Activated CD8-positive, alpha-beta memory T cell treated with anti-CD3 and anti-CD28 coated beads for 1 hour (primary cell): Measurements from ENCODE around the gene HBE1.
"Not testable (repeated sequence)": the region's sequence is repeated elsewhere in the genome, so short reads cannot be mapped to it uniquely, and the experiment has no call there.

ENCODE experiments used
- DNase-seq, 2 donors: peaks; one replicate each; pipeline ENCODE4 v3.0.0-alpha.2; 2020; ENCODE audit warnings: low read depth in 1 of 2; ENCODE audit errors: extremely low read depth in 1 of 2

Gene HBE1

DNA sequence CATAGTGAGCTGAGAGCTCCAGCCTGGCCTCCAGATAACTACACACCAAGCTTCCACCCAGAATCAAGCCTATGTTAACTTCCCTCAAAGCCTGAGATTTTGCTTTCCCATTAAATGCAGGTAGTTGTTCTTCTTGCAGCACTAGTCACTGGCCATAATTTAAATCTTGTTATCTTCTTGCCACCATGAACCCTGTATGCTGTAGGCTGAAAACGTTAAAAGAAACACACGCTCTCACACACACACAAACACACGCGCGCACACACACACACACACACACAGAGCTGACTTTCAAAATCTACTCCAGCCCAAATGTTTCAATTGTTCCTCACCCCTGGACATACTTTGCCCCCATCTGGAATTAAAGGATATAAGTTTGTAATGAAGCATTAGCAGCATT, 16.3 kb downstream of the HBE1 start:
- not testable (repeated sequence) for DNase-seq

DNA sequence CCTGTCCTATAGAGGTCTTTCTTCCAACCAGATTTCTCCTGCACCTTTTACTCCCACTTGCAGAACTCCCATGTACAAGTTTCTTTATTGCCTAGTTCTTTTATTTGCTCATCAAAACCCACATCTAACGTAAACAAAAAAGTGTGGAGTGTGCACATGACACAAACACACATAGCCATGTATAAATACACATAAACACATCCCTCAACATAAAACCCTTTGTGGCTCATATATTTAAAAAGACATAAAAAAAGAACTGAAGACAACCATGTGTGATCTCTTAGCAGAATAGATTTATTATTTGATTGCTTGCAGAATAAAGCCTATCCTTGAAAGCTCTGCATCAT, 16.9 kb downstream of the HBE1 start:
- DNase-seq = no peak

DNA sequence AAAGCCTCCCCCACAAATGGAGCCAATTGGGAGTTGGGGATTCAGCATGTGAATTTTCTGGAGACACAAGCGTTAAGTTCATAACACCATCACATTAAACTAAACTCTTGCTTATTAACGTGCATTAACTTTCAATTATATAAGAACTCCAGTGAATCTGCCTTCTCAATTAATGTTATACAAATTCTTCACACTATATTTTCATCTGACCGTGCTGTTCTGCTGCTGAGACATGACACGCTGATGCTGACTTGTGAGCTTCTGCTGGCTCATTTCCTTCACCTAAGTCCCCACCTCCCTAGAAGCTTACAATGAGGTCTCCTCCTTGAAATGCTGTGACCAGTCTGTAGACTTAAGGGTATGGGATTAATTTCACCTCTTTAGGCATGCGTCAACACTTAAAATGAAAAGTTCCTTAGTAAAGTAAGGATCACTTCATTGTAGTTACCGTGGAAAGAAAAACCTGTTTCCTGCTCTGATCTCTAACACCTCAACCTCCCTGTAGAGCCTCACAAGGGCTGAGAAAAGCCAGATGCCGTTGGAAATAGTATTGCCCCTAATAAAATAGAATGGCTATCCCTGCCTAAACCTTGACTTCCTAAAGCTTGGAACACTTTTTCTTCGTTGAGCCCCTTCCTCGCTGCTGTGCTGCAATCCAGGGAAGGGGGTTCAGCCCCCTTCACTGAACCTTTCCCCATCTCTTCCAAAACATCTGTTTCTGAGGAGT, 17.4 kb downstream of the HBE1 start:
- DNase-seq = no peak

DNA sequence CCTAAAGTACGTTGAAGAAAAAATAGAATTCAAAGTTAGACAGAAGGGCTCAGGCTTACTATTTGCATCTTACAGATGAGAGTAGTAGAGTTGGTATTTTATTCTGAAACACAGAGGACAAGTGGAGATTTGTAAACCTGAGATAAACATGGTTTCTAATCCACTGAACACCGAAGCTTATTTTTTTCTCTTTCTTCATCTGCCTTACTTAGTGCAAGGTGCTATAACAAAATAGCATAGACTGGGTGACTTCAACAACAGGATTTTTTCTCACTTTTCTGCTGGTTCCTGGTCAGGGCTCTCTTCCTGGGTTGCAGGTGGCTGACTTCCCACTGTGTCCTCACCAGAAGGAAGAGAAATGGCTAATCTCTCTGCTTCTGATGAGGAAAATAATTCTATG, 18.0 kb downstream of the HBE1 start:
- DNase-seq = no peak

DNA sequence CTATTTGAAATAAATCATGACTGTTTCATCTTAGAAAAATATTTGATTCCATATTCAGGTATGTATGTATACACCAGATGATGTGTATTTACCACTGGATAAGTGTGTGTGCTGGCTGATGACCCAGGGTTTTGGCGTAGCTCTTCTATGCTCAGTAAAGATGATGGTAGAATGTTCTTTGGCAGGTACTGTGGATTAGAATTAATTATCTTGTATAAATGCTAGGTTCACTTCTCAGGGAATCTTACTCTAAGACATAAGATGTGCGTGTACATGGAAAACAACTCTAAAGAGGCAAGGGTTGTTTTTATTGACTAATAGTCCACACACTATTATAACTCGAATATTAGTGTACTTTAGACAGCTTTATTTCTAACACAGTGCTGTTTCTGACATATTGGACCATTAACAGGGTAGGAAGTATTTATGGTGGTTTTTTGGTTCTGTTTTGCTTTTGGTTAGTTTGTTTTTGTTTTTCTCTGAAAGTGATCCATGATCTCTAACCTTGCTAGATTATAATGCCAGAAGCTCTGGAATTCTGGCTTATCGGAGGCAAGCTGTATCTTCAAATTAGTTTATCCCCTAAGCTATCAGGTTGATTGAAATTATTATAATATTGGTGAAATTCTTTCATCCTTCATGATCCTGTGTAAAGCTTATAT, 19.1 kb downstream of the HBE1 start:
- no peak for DNase-seq

DNA sequence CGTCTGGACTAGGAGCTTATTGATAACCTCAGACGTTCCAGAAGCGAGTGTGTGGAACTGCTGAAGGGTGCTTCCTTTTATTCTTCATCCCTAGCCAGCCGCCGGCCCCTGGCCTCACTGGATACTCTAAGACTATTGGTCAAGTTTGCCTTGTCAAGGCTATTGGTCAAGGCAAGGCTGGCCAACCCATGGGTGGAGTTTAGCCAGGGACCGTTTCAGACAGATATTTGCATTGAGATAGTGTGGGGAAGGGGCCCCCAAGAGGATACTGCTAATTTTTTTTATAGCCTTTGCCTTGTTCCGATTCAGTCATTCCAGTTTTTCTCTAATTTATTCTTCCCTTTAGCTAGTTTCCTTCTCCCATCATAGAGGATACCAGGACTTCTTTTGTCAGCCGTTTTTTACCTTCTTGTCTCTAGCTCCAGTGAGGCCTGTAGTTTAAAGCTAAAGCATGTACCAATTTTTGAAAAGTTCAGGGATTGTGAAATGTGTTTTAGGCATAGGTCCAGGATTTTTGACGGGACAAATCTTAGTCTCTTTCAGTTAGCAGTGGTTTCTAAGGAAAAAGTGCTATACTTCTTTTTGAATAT, 19.8 kb downstream of the HBE1 start, which contains the start of gene HBG1:
TSS of gene HBG1 (minus strand) at position 51 of the 590 bp plus-strand sequence. CDS start 53 bp downstream, outside the sequence.
- DNase-seq = not testable (repeated sequence)

DNA sequence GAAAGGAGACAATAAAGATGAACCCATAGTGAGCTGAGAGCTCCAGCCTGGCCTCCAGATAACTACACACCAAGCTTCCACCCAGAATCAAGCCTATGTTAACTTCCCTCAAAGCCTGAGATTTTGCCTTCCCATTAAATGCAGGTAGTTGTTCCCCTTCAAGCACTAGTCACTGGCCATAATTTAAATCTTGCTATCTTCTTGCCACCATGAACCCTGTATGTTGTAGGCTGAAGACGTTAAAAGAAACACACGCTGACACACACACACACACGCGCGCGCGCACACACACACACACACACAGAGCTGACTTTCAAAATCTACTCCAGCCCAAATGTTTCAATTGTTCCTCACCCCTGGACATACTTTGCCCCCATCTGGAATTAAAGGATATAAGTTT, 21.2 kb downstream of the HBE1 start:
- not testable (repeated sequence) for DNase-seq

DNA sequence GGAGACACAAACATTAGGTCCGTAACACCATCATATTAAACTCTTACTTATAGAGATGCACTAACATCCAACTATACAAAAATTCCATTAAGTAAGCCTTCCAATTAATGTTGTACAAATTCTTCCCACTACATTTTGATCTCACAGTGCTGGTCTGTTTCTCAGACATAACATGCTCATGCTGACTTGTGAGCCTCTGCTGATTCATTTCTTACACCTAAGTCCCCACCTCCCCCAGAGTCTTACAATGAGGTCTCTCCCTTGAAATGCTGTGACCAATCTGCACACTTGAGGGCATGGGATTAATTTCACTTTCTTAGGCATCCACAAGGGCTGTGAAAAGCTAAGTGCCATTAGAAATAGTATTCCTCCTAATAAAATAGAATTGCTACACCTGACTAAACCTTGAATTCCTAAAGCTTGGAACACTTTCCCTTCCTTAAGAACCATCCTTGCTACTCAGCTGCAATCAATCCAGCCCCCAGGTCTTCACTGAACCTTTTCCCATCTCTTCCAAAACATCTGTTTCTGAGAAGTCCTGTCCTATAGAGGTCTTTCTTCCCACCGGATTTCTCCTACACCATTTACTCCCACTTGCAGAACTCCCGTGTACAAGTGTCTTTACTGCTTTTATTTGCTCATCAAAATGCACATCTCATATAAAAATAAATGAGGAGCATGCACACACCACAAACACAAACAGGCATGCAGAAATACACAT, 22.1 kb downstream of the HBE1 start:
- DNase-seq = no peak

DNA sequence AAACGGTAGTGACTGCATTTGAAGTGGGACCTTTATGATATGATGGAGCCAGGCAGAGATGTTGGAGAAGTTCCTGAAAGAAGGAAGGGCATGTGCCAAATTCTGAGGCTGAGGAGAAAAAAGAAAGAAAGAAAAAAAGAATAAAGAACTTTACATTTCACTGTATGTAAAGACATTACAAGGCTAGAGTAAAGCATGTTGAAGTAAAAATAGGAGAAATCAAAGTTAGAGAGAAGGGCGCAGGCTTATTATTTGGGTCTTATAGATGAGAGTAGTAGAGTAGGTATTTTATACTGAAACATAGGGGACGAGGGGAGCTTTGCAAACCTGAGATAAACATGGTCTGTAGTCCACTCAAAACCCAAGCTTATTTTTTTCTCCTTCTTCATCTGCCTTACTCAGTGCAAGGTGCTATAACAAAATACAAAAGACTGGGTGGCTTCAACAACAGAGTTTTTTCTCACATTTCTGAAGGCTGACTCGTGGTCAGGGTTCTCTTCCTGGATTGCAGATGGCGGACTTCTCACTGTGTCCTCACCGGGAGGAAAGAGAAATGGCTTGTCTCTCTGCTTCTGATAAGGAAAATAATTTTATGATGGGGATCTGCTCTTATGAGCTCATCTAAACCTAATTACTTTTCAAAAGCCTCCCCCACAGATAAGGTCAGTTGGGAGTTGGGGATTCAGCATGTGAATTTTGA, 22.8 kb downstream of the HBE1 start:
- DNase-seq = no peak

DNA sequence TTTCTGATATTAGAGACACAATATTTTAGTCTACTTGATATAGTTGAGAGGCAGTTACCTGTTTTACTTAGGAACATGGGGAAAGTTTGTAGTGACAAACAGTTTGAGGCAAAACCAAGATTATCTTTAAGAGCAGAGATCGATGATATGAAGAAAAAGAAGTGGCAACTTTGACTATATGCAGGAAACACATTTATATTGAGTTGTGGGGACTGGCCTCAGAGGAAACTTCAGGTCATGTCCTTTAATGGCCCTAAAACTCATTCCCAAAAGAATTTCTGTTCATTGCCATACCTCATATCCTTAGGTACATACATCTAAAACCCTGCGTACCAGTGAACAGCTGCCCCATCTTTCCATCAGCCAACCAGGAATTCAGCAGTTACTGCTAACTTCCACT, 24.6 kb downstream of the HBE1 start:
- no peak for DNase-seq

DNA sequence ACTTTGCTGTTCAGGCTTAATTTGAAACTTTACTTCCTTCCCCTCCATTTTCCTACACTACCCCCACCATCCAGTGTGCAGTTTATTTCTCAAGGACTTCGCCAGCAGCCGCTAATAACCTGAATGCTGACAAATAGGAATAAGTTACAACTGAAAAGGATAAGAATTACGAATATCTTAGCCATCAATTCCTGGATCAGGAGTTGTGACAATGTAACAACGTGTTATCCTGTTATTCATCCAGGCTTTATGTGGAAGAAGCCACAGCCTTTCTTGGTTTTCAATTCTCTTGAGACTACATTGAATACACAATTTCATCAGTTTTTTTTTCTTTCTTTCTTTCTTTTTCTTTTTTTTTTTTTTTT, 25.9 kb downstream of the HBE1 start:
- DNase-seq = no peak

DNA sequence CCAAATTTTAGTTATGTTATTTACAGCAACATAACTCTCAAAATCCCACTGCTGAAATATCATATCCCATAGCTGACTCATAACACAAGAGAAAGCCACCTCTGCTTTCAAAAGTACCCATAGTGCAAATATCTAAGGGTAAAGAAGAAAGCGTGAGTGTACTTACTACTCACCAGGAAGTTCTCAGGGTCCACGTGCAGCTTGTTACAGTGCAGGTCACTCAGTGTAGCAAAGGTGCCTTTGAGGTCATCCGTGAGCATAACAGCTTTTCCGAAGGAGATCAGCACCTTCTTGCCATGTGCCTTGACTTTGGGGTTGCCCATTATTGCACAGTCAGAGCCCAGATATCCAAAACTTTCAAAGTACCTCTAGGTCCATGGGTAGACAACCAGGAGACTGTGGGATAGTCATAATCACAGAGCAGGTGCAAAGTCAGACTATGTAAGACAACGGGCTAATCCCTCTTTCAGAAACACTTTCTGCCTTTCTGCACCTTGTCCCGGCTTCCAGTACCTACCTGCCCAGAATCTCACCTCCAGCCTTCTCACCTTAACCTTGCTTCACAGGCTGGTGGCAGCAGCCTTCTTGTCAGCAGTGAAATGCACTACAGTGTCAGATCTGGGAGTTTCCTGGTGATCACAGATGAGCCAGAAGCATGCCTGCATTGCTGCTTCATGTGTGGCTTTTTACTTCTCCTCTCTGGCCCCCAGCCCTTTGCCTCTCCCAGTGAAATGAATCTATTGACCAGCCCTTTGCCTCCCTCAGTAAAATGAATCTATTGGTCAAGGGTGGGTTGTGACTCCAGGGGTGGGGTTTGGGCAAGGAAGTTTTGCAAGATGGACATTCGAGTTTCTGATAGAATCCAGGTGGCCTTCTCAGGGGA, 26.6 kb downstream of the HBE1 start:
- no peak for DNase-seq

DNA sequence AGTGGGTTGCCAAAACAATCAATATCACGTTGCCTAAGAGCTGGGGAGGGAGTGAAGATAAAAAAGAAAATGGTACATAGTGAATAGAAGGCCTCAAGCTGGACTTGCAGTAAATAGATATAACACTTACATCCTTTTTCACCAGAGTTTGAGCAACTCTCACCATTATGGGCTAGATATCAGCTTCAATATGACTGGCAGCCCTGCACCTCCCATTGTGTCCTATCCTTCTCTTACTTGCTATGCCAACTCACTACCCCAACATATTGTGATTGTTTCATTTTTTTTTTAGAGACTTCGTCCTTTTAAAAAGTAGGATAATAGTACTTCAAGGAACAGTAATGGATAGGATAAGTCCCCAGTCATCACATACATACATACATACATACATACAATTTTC, 27.5 kb downstream of the HBE1 start:
- DNase-seq = no peak

DNA sequence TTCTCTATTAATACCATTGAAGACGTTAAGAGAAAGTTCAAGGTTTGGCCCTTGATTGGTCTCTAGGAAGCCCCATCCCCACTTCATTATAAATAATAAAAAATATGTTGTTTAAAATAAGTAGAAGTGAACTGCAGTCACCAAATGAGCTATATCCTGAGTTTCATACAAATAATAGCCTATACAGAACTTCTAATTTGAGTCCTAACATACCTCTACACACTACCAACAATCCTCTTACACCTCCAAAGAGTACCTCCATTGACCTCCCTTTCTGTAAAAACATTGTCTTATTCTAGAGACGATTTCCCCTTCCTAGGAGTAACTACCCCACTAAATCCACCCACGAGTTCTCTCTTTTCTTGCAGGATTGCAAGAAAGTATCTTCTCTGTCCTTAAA, 28.3 kb downstream of the HBE1 start:
- no peak for DNase-seq

DNA sequence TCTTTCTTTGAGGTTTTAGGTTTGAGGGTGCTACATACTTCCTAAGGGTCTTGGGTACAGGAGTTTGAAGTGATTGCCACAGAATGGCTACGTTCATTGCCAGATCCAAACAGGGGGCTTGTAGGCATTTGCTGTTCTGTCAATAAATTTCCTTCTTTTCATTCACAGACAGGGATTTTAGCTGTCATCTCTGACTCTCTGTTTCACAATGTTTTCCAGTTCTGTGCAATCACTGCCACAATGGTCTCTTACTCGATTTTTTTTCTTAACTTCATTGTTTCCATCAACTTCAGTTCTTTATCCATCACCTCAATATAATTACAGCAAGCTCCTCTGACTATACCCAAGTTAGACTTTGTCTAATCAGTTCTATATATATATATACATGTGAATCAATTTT, 29.3 kb downstream of the HBE1 start:
- DNase-seq = no peak

DNA sequence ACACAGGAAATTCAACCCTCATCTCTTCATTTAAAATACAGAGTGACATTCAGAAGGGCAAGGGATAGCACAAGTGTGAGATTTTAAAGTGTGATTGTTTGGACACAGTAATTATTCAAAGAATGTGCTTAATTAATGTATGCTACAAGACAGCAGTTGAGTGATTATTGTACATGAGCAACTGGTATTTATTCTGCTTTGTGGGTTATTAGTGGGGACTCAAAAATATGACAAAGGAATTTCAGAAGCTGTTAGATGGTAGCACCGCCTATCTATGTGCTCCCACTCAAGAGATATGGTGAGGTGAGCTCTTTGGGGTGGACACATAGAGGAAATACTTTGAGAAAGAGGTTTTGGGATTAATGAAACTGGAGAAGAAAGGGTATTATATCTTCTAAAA, 29.7 kb downstream of the HBE1 start:
- DNase-seq = no peak

DNA sequence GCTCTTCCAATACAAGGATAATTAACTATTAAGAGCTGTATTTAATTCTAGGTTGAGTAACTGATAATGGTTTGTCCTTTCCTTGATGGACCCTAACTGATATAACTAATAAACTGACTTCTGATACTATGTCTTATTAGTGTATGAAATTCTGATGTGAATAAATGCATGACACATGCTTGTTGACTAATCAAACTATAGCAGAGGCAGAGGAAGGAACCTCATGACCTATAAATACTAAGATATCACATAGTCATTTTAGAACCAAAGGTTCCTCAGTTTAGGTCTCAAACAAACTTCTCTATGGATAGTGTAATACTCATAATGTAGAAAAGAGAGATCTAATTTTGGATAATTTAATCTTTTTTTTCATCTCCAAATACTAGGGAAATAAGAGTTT, 30.7 kb downstream of the HBE1 start:
- DNase-seq = no peak

DNA sequence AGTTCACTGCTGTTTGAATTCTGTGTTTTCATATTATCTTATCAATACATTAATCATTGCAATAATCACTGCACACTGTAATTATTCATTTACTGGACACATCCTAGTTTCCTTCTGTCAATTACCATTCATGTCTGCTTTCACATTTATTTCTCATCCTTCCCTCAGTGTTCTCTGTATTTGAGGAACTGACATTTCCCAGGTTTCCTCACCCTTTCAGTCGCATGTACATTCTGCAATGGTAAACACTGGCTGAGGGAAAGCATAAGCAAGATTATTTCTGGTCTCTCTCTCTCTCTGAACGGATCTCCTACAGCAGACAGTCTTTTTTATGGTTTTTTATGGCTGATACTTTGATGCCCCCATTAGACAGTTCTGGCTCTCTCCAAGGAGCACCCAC, 31.3 kb downstream of the HBE1 start:
- no peak for DNase-seq

DNA sequence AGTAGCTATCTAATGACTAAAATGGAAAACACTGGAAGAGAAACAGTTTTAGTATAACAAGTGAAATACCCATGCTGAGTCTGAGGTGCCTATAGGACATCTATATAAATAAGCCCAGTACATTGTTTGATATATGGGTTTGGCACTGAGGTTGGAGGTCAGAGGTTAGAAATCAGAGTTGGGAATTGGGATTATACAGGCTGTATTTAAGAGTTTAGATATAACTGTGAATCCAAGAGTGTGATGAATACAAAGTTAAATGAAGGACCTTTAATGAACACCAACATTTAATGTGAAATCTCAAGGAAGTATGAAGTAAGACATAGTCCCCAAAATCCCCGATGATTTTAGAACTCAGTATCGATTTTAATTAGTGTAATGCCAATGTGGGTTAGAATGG, 32.3 kb downstream of the HBE1 start:
- DNase-seq = no peak
